Stimulated activated naive CD8-positive, alpha-beta T cell treated with anti-CD3 and anti-CD28 coated beads, Interleukin-15, amount 100 ng/mL, for 72 hours (primary cell): Measurements from ENCODE around the gene CNPY4.

ENCODE experiments used
- ATAC-seq: fragments of 150-1000 bp; cut with Tn5 transposase; 2 replicates; pipeline ENCODE4 v1.10.0; 2021; ENCODE audit warnings: mild to moderate bottlenecking, moderate library complexity
- DNase-seq, 2 donors: peaks; one replicate each; pipeline ENCODE4 v3.0.0; 2021 to 2022
- H3K27ac Mint-ChIP-seq, 2 donors: one replicate each; pipeline ENCODE4 v1.8.0; 2022; ENCODE audit warnings: mild to moderate bottlenecking in 2 of 2, mixed read lengths in 2 of 2, moderate library complexity in 2 of 2
- H3K27me3 Mint-ChIP-seq: one replicate; pipeline ENCODE4 v1.8.0; 2022; ENCODE audit warnings: mixed read lengths
- H3K4me1 Mint-ChIP-seq: one replicate; pipeline ENCODE4 v1.8.0; 2022; ENCODE audit warnings: mild to moderate bottlenecking, mixed read lengths
- H3K4me3 Mint-ChIP-seq, 2 donors: one replicate each; pipeline ENCODE4 v1.8.0; 2022; ENCODE audit warnings: mild to moderate bottlenecking in 2 of 2, mixed read lengths in 2 of 2, moderate library complexity in 1 of 2
- H3K9me3 Mint-ChIP-seq, 2 donors: one replicate each; pipeline ENCODE4 v1.8.0; 2022; ENCODE audit warnings: mixed read lengths in 2 of 2

Gene CNPY4

GRCh38 chr7:100102950-100103840 is 16.2 kb upstream of the CNPY4 start:
- H3K9me3 Mint-ChIP-seq = no peaks in the 10 kb centered on the region

GRCh38 chr7:100105534-100105933 is 13.9 kb upstream of the CNPY4 start:
- Mint-ChIP-seq H3K4me1 (peaks cover 27% of the 10 kb centered on the region), H3K4me3 (no peak overlapping the region), H3K9me3 (no peaks in the 10 kb centered on the region), H3K27me3 (no peaks in the 10 kb centered on the region), H3K27ac (no peak overlapping the region)
- DNase-seq (no peak), ATAC-seq (no peak)

More at GRCh38 chr7:100102950-100103840, 16.2 kb upstream of the CNPY4 start:
- Mint-ChIP-seq H3K27ac (no peak overlapping the region), H3K4me3 (peak overlapping the region; percentile 94 to 95), H3K4me1 (peaks cover 51% of the 10 kb centered on the region), H3K27me3 (no peaks in the 10 kb centered on the region)
- no peak for DNase-seq
- ATAC-seq = no peak

DNA sequence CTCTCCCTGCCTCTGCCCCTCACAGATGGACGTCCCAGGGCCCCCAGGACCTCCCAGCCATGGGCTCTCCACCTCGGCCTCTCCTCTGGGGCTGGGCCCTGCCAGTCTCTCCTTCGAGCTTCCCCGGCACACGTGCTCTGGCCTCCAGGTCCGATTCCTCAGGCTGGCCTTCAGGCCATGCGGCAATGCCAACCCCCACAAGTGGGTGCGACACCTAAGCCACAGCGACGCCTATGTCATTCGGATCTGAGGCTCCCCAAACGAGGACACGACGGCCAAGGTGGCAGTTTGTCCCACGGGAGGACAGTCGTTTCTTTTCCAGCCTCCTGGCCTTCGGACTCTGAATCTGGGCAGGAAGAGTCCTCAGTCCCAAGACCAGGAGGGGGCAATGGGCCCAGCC is 12.8 kb upstream of the CNPY4 start:
- H3K27ac Mint-ChIP-seq = peak overlapping the region in 1 of 2 donors; percentile 85
- H3K4me1 Mint-ChIP-seq = peaks cover 25% of the 10 kb centered on the region
- no peak for ATAC-seq
- no peaks in the 10 kb centered on the region for H3K27me3 Mint-ChIP-seq
- H3K9me3 Mint-ChIP-seq = no peaks in the 10 kb centered on the region
- no peak for DNase-seq
- H3K4me3 Mint-ChIP-seq = no peak overlapping the region

DNA sequence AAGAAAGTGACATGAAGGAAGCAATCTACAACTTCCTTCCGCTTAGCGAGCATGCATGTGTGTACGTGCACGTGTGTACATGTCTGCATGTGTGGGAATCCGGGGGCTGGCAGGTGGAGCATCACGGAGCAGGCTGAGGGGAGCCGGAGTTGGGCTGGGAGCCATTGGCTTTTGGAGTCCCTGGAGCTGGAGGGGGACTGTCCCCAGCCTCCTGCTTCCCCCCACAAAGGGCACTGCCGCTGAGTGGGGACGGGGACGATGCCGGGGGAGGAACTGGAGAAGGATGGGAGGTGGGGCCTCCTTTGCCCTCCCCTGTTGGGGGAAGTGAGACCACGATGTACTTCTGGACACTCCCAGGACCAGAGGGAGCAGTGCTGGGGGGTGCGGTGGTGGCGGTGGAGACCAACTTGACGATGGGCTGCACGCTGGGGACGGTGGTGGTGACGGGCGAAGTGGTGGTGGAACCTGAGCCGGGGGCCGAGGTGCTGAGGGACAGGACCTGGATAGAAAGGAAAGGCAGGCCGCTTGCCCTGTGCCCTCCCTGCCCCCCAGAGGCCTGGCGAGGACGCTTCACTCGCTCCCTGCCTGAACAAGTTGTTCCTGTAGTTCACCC is 12.2 kb upstream of the CNPY4 start:
- Mint-ChIP-seq H3K27ac (no peak overlapping the region), H3K4me1 (peaks cover 24% of the 10 kb centered on the region), H3K4me3 (no peak overlapping the region), H3K27me3 (no peaks in the 10 kb centered on the region), H3K9me3 (no peaks in the 10 kb centered on the region)
- DNase-seq = no peak
- ATAC-seq = no peak

DNA sequence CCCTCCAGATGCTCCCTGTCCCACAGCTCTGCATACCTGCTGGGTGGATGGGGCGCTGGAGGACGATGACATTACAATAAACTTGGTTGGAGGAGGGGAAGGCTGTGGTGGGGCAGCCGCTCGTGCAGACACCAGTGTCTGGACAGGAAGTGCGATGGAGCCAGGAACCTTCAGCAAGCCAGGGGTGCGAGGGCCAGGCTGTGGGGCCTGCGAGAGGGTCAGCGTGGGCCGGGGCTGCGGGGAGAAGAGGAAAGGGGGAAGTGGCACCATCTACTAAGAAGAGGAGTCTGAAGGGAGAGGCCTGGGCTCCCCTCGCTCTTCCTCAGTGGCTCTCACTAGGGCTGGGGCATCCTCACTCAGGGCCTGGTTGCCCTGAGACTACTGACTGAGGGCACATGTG is 11.5 kb upstream of the CNPY4 start:
- H3K27me3 Mint-ChIP-seq = no peaks in the 10 kb centered on the region
- H3K4me3 Mint-ChIP-seq = no peak overlapping the region
- H3K4me1 Mint-ChIP-seq = peaks cover 17% of the 10 kb centered on the region
- no peaks in the 10 kb centered on the region for H3K9me3 Mint-ChIP-seq
- H3K27ac Mint-ChIP-seq = no peak overlapping the region
- DNase-seq = no peak
- ATAC-seq = no peak

- Mint-ChIP-seq H3K27ac (no peak overlapping the region), H3K4me1 (peaks cover 10% of the 10 kb centered on the region), H3K27me3 (no peaks in the 10 kb centered on the region), H3K4me3 (no peak overlapping the region), H3K9me3 (no peaks in the 10 kb centered on the region)
- no peak for DNase-seq
- ATAC-seq = no peak
These were observed 9.8 kb upstream of the CNPY4 start for GRCh38 chr7:100109521-100110163.

DNA sequence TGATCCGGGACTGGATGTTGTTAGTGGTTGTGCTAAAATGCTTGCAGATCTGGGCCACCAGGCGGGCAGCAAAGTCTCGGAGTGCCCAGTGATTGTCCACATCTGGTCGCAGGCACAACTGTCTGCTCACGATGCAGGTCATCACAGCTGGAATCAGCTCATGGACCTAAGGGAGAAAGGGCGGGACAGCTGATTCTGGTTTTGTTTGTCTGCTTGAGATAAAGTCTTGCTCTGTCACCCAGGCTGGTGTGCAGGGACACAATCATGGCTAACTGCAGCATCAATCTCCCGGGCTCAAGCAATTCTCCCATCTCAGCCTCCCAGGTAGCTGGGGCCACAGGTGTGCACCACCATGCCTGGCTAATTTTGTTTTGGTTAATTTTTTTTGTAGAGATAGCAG is 8.3 kb upstream of the CNPY4 start:
- no peak overlapping the region for H3K27ac Mint-ChIP-seq
- ATAC-seq = no peak
- no peaks in the 10 kb centered on the region for H3K27me3 Mint-ChIP-seq
- H3K9me3 Mint-ChIP-seq = no peaks in the 10 kb centered on the region
- DNase-seq = no peak
- no peak overlapping the region for H3K4me3 Mint-ChIP-seq
- H3K4me1 Mint-ChIP-seq = peaks cover 10% of the 10 kb centered on the region

DNA sequence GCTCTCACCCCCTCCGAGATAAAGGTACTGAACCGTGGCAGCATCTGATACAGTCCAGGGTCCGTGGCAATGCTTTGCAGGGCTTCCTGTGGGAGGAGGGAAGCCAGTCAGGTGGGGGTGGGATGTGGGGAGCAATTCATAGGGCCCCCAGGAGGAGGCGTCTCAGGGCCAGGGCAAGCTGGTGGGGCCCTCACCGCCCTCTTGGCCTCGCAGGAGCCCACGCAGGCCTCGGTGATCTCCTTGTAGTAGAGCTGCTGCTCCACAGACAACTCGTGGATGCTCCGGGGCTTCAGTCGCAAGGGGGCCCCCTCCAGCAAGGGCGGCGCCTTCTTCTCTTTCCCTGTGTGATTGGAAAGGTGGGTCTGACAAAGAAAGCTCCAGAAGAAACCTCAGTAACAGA is 7.5 kb upstream of the CNPY4 start:
- H3K4me1 Mint-ChIP-seq = peaks cover 8% of the 10 kb centered on the region
- H3K27me3 Mint-ChIP-seq = no peaks in the 10 kb centered on the region
- H3K4me3 Mint-ChIP-seq = no peak overlapping the region
- no peaks in the 10 kb centered on the region for H3K9me3 Mint-ChIP-seq
- no peak overlapping the region for H3K27ac Mint-ChIP-seq
- DNase-seq (no peak), ATAC-seq (no peak)

GRCh38 chr7:100115026-100115425 is 4.4 kb upstream of the CNPY4 start:
- no peak overlapping the region for H3K27ac Mint-ChIP-seq
- peaks cover 15% of the 10 kb centered on the region for H3K4me1 Mint-ChIP-seq
- H3K4me3 Mint-ChIP-seq = no peak overlapping the region
- ATAC-seq (no peak), DNase-seq (no peak)
- no peaks in the 10 kb centered on the region for H3K9me3 Mint-ChIP-seq
- no peaks in the 10 kb centered on the region for H3K27me3 Mint-ChIP-seq

- peaks cover 19% of the 10 kb centered on the region for H3K4me1 Mint-ChIP-seq
- DNase-seq = no peak
These were observed 904 bp upstream of the CNPY4 start for GRCh38 chr7:100118388-100119071.

GRCh38 chr7:100119970-100120732 is 717 bp downstream of the CNPY4 start:
- DNase-seq (peak; percentile 79 to 81), ATAC-seq (peak; percentile 82)
- peak overlapping the region; percentile 100 for H3K27ac Mint-ChIP-seq
- H3K4me1 Mint-ChIP-seq = peaks cover 30% of the 10 kb centered on the region
- no peaks in the 10 kb centered on the region for H3K27me3 Mint-ChIP-seq
- H3K9me3 Mint-ChIP-seq = no peaks in the 10 kb centered on the region
- H3K4me3 Mint-ChIP-seq = peak overlapping the region; percentile 87 to 96

More at GRCh38 chr7:100118388-100119071, 904 bp upstream of the CNPY4 start:
- peak overlapping the region; percentile 87 to 96 for H3K4me3 Mint-ChIP-seq
- ATAC-seq = no peak
- no peaks in the 10 kb centered on the region for H3K27me3 Mint-ChIP-seq
- H3K27ac Mint-ChIP-seq = peak overlapping the region; percentile 100
- no peaks in the 10 kb centered on the region for H3K9me3 Mint-ChIP-seq

DNA sequence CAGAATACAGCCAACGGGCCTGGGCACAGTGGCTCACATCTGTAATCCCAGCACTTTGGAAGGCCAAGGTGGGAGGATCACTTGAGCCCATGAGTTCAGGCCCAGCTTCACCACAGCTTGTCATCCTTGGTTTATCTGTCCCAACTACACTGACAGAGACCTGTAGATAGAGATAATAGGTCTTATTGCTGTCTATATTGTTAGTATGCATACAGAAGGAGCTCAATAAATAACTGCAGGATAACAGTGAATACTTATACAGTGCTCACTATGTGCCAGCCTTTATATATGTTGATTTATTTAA is 1.3 kb downstream of the CNPY4 start:
- no peak for DNase-seq
- Mint-ChIP-seq H3K27ac (peak overlapping the region; percentile 2 to 30), H3K4me1 (peaks cover 35% of the 10 kb centered on the region), H3K4me3 (peak overlapping the region; percentile 87 to 96), H3K9me3 (no peaks in the 10 kb centered on the region), H3K27me3 (no peaks in the 10 kb centered on the region)
- ATAC-seq = no peak

DNA sequence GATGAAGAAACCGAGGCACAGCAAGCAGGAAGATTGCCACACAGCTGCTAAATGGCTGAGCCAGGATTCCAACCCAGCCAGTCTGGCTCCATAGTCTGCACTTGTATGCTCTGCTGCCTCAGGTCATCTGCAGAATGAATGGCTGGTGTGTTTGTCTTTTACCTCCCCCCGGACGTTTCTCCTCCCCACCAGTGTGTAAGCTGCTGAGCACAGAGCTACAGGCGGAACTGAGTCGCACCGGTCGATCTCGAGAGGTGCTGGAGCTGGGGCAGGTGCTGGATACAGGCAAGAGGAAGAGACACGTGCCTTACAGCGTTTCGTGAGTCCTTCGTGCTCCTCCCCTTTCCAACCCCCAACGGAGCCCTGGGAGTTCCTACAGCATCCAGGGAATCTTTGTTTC is 2.6 kb downstream of the CNPY4 start:
- Mint-ChIP-seq H3K4me1 (peaks cover 40% of the 10 kb centered on the region), H3K9me3 (no peaks in the 10 kb centered on the region), H3K27me3 (no peaks in the 10 kb centered on the region), H3K4me3 (no peak overlapping the region), H3K27ac (no peak overlapping the region)
- ATAC-seq (no peak), DNase-seq (no peak)

DNA sequence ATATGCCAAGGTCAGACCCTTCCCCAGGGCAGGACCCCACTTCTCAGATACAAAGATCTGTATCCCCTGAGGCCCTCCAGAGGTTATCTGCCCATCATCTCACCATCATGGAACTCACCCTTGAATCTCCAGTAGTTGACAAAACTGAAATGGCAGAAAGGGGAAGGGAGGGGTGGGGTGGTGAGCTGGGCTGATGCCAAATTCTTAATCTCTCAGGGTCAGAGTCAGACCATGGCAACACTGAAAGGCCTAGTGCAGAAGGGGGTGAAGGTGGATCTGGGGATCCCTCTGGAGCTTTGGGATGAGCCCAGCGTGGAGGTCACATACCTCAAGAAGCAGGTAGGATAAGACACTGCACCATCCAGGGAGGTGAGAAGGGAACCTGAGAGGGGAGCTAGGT is 3.1 kb downstream of the CNPY4 start:
- Mint-ChIP-seq H3K9me3 (no peaks in the 10 kb centered on the region), H3K4me1 (peaks cover 40% of the 10 kb centered on the region), H3K27me3 (no peaks in the 10 kb centered on the region), H3K27ac (no peak overlapping the region), H3K4me3 (no peak overlapping the region)
- DNase-seq (no peak), ATAC-seq (no peak)
